ENCODE results near the gene CCNB2.
"Not testable (repeated sequence)": the region's sequence is repeated elsewhere in the genome, so short reads cannot be mapped to it uniquely, and the experiment has no call there.

The CCNB2 gene

DNA sequence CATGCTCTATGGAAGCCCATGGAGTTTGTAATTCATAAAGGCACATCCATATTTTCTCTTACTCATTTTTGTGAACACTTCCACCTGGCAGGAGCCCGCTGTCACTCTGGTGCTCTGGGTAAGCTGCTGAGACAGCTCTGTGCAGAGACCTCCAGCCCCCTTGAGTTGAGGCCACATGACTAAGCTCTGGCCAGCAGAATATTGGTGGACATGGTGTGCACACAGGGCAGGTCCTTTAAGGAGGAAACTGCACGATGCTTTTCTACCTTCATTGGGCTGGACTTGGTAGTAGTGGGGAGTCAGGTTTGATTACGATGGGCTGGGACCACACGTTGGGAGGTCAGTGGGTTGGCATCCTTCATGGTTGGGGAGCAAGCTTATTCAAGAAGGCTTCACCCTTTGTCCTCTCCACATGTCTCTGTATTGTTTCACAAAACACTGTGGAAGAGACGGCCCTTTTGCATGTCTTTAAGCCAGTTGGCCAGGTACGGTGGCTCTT, 29.0 kb downstream of the CCNB2 start:
- no peak for DNase-seq (ENCODE audit: low read depth)

DNA sequence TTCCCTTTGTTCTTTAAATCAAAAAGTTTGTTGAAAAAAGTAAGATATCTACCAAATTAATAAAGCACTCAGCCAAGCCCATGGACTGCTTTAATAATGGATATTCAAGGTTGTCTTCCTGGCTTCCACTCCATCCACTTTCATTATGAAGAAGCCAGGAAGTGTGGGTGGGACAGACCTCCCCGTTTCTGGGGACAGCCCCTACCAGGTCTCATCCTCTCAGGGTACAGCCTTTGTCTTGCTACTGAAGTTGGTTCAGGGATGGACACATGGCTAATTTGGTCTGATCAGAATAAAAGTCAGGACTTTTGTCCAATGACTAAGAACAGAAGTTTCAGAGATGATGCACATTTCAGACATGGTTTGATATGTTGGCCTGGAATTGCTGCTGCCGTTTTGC, 32.6 kb downstream of the CCNB2 start:
- no peak for DNase-seq (ENCODE audit: low read depth)

DNA sequence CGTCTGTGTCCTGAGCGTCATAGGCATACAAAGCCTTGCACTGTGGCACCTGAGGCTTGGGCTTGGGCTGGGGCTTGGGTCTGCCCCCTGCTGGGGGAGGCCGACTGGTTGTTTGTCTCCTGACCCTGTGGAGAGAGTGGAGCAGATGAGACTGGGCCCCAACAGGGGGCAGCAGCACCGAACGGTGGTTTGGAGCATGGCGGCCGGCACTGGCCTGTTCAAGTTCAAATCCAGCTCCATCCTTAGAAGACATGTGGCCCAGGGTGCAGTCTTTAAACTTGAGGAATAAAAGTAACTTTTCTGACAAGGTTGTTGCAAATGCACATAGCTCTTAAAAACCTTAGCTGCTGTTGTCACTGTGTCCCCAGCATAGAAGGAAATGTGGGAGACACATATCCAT, 33.3 kb downstream of the CCNB2 start:
- no peak for DNase-seq (ENCODE audit: low read depth)

DNA sequence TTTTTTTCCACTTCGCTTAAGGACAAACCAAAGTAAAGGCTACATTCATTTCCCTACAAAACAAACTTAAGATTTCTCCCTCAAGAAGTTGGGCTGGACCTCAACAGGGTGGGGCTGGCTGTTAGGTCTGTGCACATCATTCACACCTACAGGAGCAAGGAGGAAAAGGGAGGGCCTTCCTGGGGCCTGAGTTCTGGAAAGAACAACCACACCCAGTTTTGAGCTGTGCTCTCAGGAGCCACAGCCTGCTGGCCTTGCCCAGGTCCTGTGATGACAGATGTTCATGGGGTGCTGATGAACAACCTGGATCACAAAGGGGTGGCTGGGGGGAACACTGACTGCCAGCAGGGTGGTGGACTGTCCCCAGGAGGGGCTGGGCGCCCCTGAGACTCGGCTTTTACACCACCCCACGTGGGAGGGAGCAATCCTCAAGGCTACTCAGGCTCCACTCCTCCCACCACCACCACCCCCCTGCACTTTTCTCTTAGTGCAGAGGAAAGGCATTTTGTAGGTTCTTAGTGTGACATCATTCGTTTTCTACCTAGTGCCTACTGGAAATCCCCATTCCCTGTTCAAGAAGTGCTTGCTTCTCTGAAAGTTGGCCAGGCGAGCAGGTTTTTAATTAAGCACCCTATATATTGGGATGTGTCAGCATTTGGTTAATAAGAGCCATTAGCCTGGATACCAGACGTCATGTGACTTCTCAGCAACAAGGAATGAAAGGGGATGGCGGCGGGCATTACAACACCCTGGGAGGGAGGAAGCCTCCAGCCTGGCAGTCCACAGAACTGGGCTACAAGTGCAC, 35.7 kb downstream of the CCNB2 start:
- DNase-seq (ENCODE audit: low read depth) = no peak

DNA sequence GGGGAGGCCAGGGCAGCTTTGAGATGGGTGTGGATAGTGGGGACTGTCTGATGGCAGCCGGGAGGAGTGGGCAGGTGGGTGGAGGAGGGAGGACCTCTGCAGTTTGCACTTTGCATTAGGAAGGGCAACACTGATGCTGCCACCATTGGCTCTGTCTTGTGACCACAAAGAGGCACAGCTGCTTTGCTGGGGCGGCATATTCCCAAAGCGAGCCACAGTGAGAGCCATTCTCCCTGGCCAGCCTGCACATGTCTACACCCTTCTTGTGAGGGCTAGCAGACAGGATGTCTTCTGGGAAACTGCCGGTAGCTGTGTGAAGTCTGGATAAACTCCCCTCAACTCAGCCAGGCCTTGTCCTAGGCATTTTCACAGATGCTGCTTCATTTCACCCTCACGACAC, 38.3 kb downstream of the CCNB2 start:
- DNase-seq (ENCODE audit: low read depth) = no peak

DNA sequence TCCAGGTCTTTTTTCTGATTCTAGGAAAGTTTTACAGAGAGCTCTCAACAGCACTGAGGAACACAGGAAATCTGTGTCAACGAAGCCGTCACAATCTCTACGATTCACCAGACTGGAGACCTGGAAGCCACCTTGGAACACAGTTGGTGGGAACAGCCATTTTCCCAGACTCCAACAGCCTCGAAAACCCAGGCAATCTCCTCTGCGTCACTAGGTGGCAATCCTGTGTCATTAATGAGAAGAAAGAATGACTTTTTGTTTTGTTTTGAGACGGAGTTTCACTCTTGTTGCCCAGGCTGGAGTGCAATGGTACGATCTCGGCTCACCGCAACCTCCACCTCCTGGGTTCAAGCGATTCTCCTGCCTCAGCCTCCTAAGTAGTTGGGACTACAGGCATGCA, 39.6 kb downstream of the CCNB2 start:
- DNase-seq (ENCODE audit: low read depth) = not testable (repeated sequence)

- no peak for DNase-seq (ENCODE audit: low read depth)
Observed at GRCh38 chr15:59147666-59148065, 42.7 kb downstream of the CCNB2 start.

DNA sequence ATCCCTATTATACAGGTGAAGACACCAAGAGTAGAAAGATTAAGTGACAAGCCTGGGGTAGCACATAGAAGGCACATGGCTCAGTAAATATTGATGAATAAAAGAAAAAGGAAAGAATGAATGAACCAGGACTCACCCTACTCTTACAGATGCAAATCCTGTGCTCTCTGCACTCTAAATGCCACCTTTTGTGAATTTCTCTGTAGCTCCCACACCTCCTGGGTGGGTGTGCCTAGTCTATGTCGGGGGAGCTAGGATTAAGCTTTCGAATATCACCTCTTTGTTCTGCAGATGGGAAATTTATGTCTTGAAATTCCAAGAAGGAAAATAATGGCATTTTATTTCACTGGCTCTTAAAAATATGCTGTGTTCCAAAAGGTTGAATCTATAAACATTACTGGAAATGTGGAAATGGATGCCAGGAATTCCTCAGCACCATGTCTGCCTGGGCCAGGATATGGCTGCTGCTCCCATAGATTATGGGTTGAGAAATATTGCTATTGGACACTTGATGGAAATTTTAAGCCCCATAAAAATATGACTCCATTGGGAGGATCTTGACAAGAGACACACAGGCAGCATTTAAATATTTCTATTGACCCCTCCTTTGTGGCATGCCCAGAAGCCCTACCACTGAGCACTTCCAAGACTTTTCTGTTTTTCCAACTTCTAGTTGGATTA, 43.3 kb downstream of the CCNB2 start:
- DNase-seq (ENCODE audit: low read depth) = no peak

GRCh38 chr15:59150185-59150584, 45.2 kb downstream of the CCNB2 start:
- DNase-seq (ENCODE audit: low read depth) = no peak

DNA sequence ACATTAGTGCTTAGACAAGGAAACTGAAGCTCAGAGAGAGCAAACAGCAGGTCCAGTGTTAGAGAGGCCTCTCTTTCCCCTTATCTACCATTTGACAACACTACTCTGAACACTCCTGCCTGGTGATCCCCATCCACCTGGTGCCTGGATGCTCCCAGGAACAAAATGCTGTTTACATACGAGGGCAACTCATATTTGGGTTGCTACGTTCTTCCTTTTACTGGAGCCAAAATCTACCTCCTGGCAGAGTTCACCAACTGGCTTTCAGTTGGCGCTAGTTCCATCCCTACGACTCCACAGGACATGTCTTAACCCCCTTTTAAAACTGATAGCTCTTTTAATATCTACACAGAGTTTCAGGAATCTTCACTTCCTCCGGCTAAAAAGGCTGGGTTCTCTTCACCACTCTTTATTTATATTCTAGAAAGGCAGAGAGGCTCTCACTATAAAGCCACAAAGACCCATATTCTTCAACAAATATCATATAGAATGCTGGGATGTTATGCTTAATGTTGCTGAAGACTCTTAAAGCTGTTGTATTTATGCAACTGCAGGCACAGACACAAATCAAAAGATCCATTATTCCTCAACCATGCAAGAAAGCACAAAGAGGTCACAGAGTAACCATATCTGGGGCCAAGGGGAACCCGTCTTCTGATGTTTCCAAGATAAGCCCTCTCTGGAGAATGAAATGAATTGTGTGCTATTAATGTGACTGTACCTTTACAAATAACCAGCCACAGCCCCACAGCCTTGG, 47.9 kb downstream of the CCNB2 start:
- no peak for DNase-seq (ENCODE audit: low read depth)

DNA sequence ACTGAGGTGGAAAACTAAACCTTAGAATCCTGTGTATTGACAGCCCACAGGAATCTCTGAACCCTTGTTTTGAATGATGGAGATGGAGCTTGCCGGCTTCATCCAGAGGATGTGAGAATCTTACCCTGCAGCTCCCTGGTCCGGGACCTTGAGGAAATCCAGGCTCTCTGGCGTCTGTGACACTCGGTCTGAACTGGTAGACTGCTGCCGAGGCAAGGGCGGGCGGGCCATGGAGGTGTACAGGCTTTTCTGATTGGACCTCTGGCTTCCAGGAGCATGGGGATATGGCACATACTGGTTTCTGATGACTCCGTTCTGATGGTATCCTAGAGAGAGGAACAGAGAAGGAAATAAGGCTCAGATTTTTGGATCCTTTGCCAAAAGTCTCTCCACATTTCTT, 48.5 kb downstream of the CCNB2 start:
- DNase-seq (ENCODE audit: low read depth) = no peak

DNA sequence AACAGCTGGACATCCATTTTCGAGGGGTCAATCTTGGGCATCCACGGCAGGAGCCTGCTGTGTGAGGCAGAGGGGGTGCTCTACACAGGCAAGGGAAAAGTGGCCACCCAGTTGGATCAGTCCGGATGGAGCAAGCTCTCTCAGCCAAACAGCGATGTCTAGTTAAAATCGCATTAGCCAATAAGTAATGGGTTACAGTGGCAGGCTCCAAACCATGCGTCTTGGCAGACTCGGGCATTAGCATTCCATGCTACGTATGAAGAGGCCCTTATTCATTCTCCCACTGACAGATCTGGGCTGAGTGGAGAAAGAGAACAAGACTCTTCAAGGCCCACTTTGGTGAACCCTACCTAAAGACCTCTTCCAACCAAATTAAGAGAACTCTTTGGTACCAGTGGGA, 49.3 kb downstream of the CCNB2 start:
- DNase-seq (ENCODE audit: low read depth) = no peak

- DNase-seq (ENCODE audit: low read depth) = no peak
Observed at GRCh38 chr15:59155431-59155830, 50.5 kb downstream of the CCNB2 start.

DNA sequence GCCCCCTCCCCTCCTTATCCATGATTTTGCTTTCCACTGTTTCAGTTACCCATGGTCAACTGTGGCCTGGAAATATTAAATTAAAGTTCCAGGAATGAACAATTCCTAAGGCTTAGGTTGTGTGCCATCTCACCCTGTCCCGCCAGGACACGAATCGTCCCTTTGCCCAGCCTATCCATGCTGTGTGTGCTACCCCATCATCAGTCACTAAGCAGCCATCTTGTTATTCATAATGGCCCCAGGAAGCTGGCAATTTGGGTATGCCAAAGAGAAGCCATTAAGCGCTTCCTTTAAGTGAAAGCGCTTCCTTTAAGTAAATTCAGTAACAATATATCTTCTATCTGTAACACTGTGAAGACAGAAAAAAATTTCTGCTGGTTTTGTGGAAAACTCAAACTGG, 52.5 kb downstream of the CCNB2 start:
- DNase-seq (ENCODE audit: low read depth) = no peak

GRCh38 chr15:59157840-59158700, 53.1 kb downstream of the CCNB2 start:
- DNase-seq (ENCODE audit: low read depth) = no peak

GRCh38 chr15:59158701-59159034, 53.7 kb downstream of the CCNB2 start:
- DNase-seq (ENCODE audit: low read depth) = no peak

DNA sequence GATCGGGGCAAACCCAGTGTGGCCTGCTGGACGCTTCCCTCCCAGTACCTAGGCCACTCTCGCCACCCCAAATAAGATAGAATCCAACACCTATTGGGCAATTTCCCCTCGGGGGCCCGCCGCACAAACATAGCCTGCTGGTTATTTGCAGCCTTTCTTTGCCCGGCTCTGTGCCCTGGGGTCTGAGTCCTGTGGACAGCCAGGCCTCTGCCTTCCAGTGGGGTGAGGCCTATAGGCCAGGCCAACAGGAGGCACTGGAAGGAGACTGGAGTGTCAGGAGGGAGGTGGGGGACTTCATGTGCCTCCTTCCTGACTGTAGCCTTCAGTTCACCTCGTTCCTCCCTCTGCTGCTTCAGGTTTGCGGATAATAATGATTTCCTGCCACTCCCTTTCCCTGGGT, 54.3 kb downstream of the CCNB2 start:
- no peak for DNase-seq (ENCODE audit: low read depth)

DNA sequence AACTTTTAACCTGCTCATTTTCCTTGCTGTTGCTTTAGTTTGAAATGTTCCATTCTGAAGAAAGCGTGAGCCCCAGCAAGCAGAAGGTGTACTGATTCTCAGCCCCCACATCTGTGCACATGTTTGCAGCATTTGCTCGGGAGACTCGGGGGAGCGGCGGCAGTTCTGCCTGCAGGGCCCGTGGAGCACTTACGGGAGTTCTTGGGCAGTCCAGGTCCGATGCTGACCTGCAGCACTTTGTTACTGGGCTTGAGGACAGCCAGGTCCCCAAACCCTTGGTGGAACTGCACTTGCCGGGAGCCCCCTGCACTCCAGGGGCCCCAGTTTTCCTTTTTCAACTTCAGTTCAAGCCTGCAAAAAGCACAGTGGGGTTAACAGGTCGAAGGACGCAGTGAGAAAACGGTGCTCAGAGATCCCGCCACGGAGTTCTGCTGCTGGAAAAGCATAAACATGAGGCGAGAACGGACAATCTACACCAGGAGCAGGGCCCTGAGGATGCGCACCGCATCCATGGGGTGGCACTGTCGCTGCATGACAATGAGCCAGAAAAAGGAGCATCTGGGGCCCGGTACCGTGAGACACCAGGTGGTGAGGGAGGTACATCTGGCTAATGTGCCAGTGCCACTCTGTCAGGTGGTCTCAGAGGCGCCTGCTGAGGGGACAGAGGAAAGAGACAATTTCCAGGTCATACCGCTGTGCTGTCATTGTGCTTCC, 56.1 kb downstream of the CCNB2 start:
- DNase-seq (ENCODE audit: low read depth) = no peak

GRCh38 chr15:59162080-59162479, 57.1 kb downstream of the CCNB2 start:
- not testable (repeated sequence) for DNase-seq (ENCODE audit: low read depth)

GRCh38 chr15:59165726-59166125, 60.8 kb downstream of the CCNB2 start:
- DNase-seq (ENCODE audit: low read depth) = no peak

GRCh38 chr15:59166166-59166565, 61.2 kb downstream of the CCNB2 start:
- no peak for DNase-seq (ENCODE audit: low read depth)
